Activated gamma-delta T cell treated with anti-CD3 and anti-CD28 coated beads, Interleukin-2, amount 50 U/mL, for 16 hours (primary cell): ENCODE results near the gene CSN1S1.

ENCODE experiments used
- DNase-seq: peaks from one replicate; pipeline ENCODE4 v3.0.0-alpha.2; 2020; ENCODE audit warnings: low read depth

The CSN1S1 gene

GRCh38 chr4:69994782-69995181, 63.9 kb downstream of the CSN1S1 start:
- no peak for DNase-seq

GRCh38 chr4:69995526-69996016, 64.7 kb downstream of the CSN1S1 start, which contains the start of gene STATH:
Gene STATH, plus strand, starts transcription at chr4:69995966. Its CDS starts 2,472 bp downstream, at chr4:69998438.
- DNase-seq: no peak
